Osteocyte (in vitro differentiated cells): ENCODE data around the gene CASP10. TPM values are rescaled to one million over a fixed set of nuclear protein-coding genes. Genes with fewer than 3 reads are reported as not detected.

Experiments used
- DNase-seq: peaks from one replicate; pipeline ENCODE4 v3.0.0; 2021; ENCODE audit warnings: mixed read lengths; ENCODE audit not compliant: unreplicated experiment; ENCODE audit errors: extremely low spot score
- H3K27ac Mint-ChIP-seq: one replicate; pipeline ENCODE4 v1.8.0; 2021; ENCODE audit warnings: mild to moderate bottlenecking, mixed read lengths; ENCODE audit not compliant: unreplicated experiment
- H3K27me3 Mint-ChIP-seq: one replicate; pipeline ENCODE4 v1.8.0; 2021; ENCODE audit warnings: mixed read lengths; ENCODE audit not compliant: unreplicated experiment
- H3K36me3 Mint-ChIP-seq: one replicate; pipeline ENCODE4 v1.8.0; 2021; ENCODE audit warnings: mixed read lengths; ENCODE audit not compliant: unreplicated experiment
- H3K4me1 Mint-ChIP-seq: one replicate; pipeline ENCODE4 v1.8.0; 2021; ENCODE audit warnings: mixed read lengths; ENCODE audit not compliant: unreplicated experiment
- H3K4me3 Mint-ChIP-seq: one replicate; pipeline ENCODE4 v1.8.0; 2021; ENCODE audit warnings: mild to moderate bottlenecking, moderate library complexity, mixed read lengths; ENCODE audit not compliant: unreplicated experiment
- H3K9me3 Mint-ChIP-seq: one replicate; pipeline ENCODE4 v1.8.0; 2021; ENCODE audit warnings: mixed read lengths; ENCODE audit not compliant: unreplicated experiment
- total RNA-seq: library from RNA; stranded (reverse); gene quantifications from 2 replicates; pipeline ENCODE4 v1.2.1, GENCODE V29; 2021
- TF ChIP-seq, protein P1 (sequence below): fragments of 200-600 bp; sonication (generic); IDR thresholded peaks from 2 replicates; pipeline ENCODE4 v1.5.0; 2021; ENCODE audit warnings: antibody characterized with exemption, mild to moderate bottlenecking, moderate library complexity

Gene CASP10
- total RNA-seq, 1 donor from 2014 or later = 0.35 TPM

DNA sequence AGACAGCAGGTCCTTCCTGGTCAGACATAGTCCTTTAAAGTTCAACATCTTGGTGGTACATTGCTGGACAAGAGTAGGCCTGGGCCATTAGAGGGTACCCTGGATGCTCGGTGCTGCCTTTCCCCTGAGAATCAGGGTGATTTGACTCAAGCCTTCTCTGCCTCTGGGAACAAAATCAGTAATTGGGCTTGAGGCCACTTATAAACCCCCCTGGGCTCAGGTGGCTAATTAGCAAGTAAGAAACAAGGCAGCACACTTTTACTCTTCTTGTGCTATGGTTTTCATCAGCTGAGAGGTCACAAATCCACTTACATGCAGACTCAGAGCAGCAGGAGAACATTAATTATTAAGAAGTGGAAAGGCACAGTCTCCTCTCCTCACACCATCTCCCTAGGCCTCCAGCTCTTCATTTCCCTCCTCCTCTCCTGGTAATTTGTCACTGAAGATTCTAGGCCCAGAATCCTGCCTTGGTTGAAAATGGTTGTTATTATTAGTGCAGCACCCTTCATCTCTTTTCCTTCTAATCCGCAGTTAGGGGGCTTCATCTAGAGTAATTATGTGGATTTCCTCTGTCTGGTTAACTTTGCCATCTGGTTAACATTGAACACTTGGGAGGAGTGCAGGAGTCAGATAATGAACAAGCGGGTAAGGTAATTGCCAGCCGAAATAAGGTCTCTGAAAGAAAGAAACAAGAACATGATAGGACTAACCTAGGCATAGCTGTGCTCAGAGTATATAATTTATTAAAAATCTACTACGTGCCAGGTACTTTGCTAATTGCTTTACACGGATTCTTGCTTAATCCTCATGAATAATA lies 29.7 kb upstream of the CASP10 start:
- Mint-ChIP-seq H3K4me3 (no peak overlapping the region), H3K9me3 (no peaks in the 10 kb centered on the region), H3K27ac (peak overlapping the region; percentile 98), H3K4me1 (peaks cover 44% of the 10 kb centered on the region), H3K36me3 (peaks cover 7% of the 10 kb centered on the region), H3K27me3 (no peaks in the 10 kb centered on the region)
- DNase-seq = no peak
- TF ChIP-seq, protein P1, sequence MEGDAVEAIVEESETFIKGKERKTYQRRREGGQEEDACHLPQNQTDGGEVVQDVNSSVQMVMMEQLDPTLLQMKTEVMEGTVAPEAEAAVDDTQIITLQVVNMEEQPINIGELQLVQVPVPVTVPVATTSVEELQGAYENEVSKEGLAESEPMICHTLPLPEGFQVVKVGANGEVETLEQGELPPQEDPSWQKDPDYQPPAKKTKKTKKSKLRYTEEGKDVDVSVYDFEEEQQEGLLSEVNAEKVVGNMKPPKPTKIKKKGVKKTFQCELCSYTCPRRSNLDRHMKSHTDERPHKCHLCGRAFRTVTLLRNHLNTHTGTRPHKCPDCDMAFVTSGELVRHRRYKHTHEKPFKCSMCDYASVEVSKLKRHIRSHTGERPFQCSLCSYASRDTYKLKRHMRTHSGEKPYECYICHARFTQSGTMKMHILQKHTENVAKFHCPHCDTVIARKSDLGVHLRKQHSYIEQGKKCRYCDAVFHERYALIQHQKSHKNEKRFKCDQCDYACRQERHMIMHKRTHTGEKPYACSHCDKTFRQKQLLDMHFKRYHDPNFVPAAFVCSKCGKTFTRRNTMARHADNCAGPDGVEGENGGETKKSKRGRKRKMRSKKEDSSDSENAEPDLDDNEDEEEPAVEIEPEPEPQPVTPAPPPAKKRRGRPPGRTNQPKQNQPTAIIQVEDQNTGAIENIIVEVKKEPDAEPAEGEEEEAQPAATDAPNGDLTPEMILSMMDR = no peak

DNA sequence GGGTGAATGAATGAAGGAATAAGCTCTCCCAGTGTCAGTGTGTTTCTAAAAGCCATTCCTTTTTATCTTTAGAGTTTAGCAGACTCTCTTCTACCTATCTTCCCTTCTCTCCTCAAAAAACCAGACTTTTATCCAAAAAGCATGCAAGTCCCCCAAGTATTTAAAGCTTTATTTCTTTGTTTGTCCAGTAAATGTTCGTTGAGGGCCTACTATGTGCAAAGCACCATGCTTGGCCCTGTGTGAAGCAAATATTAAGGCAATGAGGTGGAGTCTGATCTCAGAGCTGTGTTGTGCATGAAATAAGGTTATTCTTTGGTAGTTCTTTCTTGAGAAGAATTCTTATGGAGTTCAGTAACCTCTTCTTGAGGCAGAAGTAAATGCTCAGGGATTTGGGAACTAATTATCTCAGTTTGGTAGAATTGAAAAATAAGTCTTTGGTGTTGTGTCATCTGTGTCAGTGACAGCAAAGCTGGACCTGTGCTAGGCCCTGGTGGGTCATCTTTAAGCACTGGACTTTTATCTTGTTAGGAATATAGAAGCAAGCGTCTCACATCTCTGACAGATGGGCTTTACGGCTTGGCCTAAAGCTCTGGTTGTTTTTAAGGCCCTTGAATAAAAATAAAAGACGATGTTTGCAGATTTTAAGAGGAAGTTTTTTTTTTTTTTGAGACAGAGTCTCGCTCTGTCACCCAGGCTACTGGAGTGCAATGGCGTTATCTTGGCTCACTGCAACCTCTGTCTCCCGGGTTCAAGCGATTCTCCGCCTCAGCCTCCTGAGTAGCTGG lies 28.1 kb upstream of the CASP10 start:
- no peak for DNase-seq
- Mint-ChIP-seq H3K4me1 (peaks cover 32% of the 10 kb centered on the region), H3K27ac (no peak overlapping the region), H3K9me3 (no peaks in the 10 kb centered on the region), H3K36me3 (peaks cover 6% of the 10 kb centered on the region), H3K4me3 (no peak overlapping the region), H3K27me3 (no peaks in the 10 kb centered on the region)
- TF ChIP-seq, protein P1 = no peak

DNA sequence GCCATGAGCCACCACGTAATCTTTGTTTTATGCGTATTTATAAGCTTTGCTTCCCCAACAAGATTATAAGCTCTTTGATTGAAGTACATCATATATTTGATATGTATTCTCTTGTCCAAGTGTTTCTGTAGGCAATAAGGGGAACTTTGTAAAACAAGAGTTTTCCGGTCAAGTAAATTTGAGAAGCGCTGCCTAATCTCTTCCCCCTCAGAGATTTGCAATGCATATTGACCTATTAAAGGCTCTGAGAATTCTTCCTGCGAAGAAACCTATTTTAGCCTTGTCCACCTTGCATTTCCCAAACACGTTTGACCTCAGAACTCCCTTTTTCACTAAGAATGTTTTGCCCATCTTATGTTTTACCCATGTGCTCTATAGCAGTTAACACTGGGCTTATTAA lies 26.9 kb upstream of the CASP10 start:
- TF ChIP-seq, protein P1 = no peak
- Mint-ChIP-seq H3K27ac (no peak overlapping the region), H3K27me3 (no peaks in the 10 kb centered on the region), H3K4me3 (no peak overlapping the region), H3K4me1 (peaks cover 24% of the 10 kb centered on the region), H3K36me3 (peaks cover 9% of the 10 kb centered on the region), H3K9me3 (no peaks in the 10 kb centered on the region)
- DNase-seq = no peak

DNA sequence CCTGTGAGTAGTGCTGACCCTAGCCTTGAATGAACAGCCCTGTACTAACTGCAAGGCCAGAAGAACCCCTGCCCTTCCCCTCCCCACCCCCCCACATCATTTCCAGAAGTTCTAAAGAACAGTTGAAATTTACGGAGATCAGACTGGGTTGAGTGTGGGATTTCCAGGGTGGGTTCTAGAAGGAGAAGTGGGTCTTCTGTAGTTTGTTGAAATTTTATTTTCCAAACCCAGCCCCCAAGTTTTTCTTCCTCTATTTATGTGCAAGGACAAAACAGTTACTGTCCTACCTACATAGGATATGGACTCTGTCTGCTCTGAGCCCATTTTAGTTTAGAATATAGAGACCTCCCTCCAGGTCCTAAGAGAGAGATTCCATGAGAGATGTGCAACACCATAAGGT lies 26.3 kb upstream of the CASP10 start:
- H3K9me3 Mint-ChIP-seq = no peaks in the 10 kb centered on the region

More for the DNA sequence above, 26.3 kb upstream of the CASP10 start:
- TF ChIP-seq, protein P1 = no peak
- no peaks in the 10 kb centered on the region for H3K27me3 Mint-ChIP-seq
- DNase-seq = no peak
- peaks cover 9% of the 10 kb centered on the region for H3K36me3 Mint-ChIP-seq
- H3K4me3 Mint-ChIP-seq = no peak overlapping the region
- H3K27ac Mint-ChIP-seq = no peak overlapping the region
- peaks cover 18% of the 10 kb centered on the region for H3K4me1 Mint-ChIP-seq
